Measurements from ENCODE around the gene RPGRIP1.

RPGRIP1 gene

DNA sequence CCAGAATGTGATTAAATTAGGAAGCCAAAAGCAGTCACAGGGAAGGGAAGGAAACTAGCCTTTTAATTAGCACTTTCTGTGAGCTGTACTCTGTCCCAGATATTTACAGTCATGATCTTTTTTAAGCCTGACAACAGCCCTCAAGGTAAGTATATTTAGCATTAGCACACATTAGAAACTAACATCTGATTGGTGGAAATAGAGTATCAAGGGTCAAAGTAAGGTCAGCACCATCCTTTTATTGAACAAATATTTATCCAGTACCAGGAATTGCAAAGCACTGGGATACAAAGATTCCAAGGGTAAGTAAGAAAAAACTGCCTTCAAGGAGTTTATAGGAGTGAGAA lies 28.2 kb downstream of the RPGRIP1 start:
- TF ChIP-seq, protein P1, sequence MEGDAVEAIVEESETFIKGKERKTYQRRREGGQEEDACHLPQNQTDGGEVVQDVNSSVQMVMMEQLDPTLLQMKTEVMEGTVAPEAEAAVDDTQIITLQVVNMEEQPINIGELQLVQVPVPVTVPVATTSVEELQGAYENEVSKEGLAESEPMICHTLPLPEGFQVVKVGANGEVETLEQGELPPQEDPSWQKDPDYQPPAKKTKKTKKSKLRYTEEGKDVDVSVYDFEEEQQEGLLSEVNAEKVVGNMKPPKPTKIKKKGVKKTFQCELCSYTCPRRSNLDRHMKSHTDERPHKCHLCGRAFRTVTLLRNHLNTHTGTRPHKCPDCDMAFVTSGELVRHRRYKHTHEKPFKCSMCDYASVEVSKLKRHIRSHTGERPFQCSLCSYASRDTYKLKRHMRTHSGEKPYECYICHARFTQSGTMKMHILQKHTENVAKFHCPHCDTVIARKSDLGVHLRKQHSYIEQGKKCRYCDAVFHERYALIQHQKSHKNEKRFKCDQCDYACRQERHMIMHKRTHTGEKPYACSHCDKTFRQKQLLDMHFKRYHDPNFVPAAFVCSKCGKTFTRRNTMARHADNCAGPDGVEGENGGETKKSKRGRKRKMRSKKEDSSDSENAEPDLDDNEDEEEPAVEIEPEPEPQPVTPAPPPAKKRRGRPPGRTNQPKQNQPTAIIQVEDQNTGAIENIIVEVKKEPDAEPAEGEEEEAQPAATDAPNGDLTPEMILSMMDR (IDR thresholded peaks at IDR 0.05; ENCODE audit: unreplicated experiment in 3 of 3): no peak
- H3K4me1 Mint-ChIP-seq: peaks cover 19% of the 10 kb centered on the region
- no peaks in the 10 kb centered on the region for H3K36me3 Mint-ChIP-seq (ENCODE audit: low read depth)
- peak overlapping the region; percentile 63 to 86 (median 86) for H3K27ac Mint-ChIP-seq
- peaks cover 5% of the 10 kb centered on the region for H3K27me3 Mint-ChIP-seq (ENCODE audit: low read depth)
- H3K9me3 Mint-ChIP-seq: no peaks in the 10 kb centered on the region
- peak overlapping the region; percentile 80 to 82 (median 80) for H3K4me3 Mint-ChIP-seq

GRCh38 chr14:21308479-21309237 lies 28.8 kb downstream of the RPGRIP1 start:
- Mint-ChIP-seq H3K4me3 (peak overlapping the region; percentile 80 to 82 (median 80)), H3K4me1 (peaks cover 19% of the 10 kb centered on the region), H3K9me3 (no peaks in the 10 kb centered on the region), H3K27me3 (ENCODE audit: low read depth) (peaks cover 5% of the 10 kb centered on the region), H3K36me3 (ENCODE audit: low read depth) (no peaks in the 10 kb centered on the region), H3K27ac (peak overlapping the region; percentile 63 to 86 (median 86))
- TF ChIP-seq, protein P1 (IDR thresholded peaks at IDR 0.05; ENCODE audit: unreplicated experiment in 3 of 3): no peak

- Mint-ChIP-seq H3K27me3 (ENCODE audit: low read depth) (peaks cover 5% of the 10 kb centered on the region), H3K4me1 (peaks cover 19% of the 10 kb centered on the region), H3K9me3 (no peaks in the 10 kb centered on the region), H3K4me3 (peak overlapping the region; percentile 80 to 82 (median 80)), H3K27ac (peak overlapping the region; percentile 63 to 86 (median 86)), H3K36me3 (ENCODE audit: low read depth) (no peaks in the 10 kb centered on the region)
- TF ChIP-seq, protein P1 (IDR thresholded peaks at IDR 0.05; ENCODE audit: unreplicated experiment in 3 of 3): no peak
Measured at GRCh38 chr14:21309238-21309636, 29.4 kb downstream of the RPGRIP1 start.

DNA sequence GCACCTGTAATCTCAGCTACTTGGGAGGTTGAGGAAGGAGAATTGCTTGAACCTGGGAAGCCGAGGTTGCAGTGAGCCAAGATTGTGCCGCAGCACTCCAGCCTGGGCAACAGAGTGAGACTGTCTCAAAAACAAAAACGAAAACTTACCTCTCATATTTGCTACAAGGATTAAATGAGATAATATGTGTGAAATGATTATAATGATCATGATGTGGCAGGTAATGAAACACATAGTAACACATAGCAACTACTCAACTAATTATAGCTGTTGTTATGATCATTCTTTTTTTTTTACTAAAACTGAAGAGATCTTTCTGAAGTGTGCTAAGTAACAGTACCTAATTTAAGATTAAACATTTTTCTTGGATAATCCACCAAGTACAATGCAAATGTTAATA lies 30.1 kb downstream of the RPGRIP1 start:
- Mint-ChIP-seq H3K27me3 (ENCODE audit: low read depth) (peaks cover 1% of the 10 kb centered on the region), H3K36me3 (ENCODE audit: low read depth) (no peaks in the 10 kb centered on the region), H3K4me1 (peaks cover 19% of the 10 kb centered on the region)

DNA sequence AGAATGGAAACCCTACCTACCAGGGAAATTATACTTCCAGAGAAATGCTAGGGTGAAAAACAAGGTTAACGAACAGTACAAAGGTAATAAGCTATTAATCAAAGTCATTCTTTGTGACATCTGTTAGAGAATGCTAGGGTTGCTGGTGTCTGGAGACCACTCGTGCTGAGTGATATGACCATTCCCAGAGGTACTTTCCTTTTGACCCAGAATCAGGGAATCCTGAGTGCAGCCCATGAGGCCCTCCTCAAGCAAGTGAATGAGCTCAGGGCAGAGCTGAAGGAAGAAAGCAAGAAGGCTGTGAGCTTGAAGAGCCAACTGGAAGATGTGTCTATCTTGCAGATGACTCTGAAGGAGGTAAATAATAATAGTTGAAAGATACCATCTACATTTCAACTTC lies 31.7 kb downstream of the RPGRIP1 start:
- Mint-ChIP-seq H3K27me3 (ENCODE audit: low read depth) (no peaks in the 10 kb centered on the region), H3K27ac (no peak overlapping the region), H3K36me3 (ENCODE audit: low read depth) (no peaks in the 10 kb centered on the region), H3K9me3 (no peaks in the 10 kb centered on the region), H3K4me1 (peaks cover 19% of the 10 kb centered on the region), H3K4me3 (no peak overlapping the region)
- TF ChIP-seq, protein P1 (IDR thresholded peaks at IDR 0.05; ENCODE audit: unreplicated experiment in 3 of 3): no peak

More for the DNA sequence above, 30.1 kb downstream of the RPGRIP1 start:
- TF ChIP-seq, protein P1 (IDR thresholded peaks at IDR 0.05; ENCODE audit: unreplicated experiment in 3 of 3): no peak
- Mint-ChIP-seq H3K4me3 (no peak overlapping the region), H3K27ac (no peak overlapping the region), H3K9me3 (no peaks in the 10 kb centered on the region)

DNA sequence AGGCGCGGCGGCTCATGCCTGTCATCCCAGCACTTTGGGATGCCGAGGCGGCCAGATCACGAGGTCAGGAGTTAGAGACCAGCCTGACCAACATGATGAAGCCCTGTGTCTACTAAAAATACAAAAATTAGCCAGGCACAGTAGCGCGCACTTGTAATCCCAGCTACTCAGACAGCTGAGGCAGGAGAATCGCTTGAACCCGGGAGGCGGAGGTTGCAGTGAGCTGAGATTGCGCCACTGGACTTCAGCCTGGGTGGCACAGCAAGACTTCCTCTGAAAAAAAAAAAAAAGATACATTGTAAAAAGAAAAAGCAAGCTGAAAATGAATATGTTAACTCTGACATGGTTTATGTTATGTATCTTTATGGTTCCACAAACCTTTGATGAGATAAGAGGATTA lies 33.6 kb downstream of the RPGRIP1 start:
- Mint-ChIP-seq H3K27me3 (ENCODE audit: low read depth) (peaks cover 4% of the 10 kb centered on the region), H3K4me3 (no peak overlapping the region), H3K4me1 (peaks cover 5% of the 10 kb centered on the region), H3K9me3 (no peaks in the 10 kb centered on the region), H3K36me3 (ENCODE audit: low read depth) (no peaks in the 10 kb centered on the region), H3K27ac (no peak overlapping the region)
- TF ChIP-seq, protein P1 (IDR thresholded peaks at IDR 0.05; ENCODE audit: unreplicated experiment in 3 of 3): no peak

Measured in nephron (organoid).